K562 (cell line): Measurements from ENCODE around the gene CHMP4B.

Experiments used
- EP300 ChIP-seq: IDR thresholded peaks from 2 replicates; pipeline ENCODE4 v1.6.1; 2012; ENCODE audit warnings: low read length, improper control_type of control experiment
- MTF1 ChIP-seq: fragments of 250-450 bp; sonication (Bioruptor Pico); IDR thresholded peaks from 2 replicates; pipeline ENCODE4 v1.9.0; 2021; ENCODE audit warnings: moderate library complexity, mild to moderate bottlenecking, inconsistent platforms, borderline replicate concordance
- POLR2B ChIP-seq: fragments of 450-650 bp; IDR thresholded peaks from 2 replicates; pipeline ENCODE4 v1.6.1; 2018; ENCODE audit warnings: low read depth; ENCODE audit not compliant: partially characterized antibody
- USF2 ChIP-seq: sonication (generic); formaldehyde crosslinking; IDR thresholded peaks from 2 replicates; pipeline ENCODE4 v1.5.0; 2020; ENCODE audit warnings: missing genetic modification reagents
- ZNF274 ChIP-seq: IDR thresholded peaks from 2 replicates; pipeline ENCODE4 v1.6.1; 2011; ENCODE audit warnings: low read depth, mild to moderate bottlenecking, low read length, moderate library complexity, borderline replicate concordance
- ZNF655 ChIP-seq: fragments of 250-450 bp; sonication (Bioruptor Pico); IDR thresholded peaks from 2 replicates; pipeline ENCODE4 v1.5.0; 2021

- TF ChIP-seq MTF1 (CRISPR knock-in tag) (no peak), ZNF274 (no peak), POLR2B (no peak), EP300 (no peak), ZNF655 (no peak), USF2 (CRISPR knock-in tag) (no peak)
These were observed 15.2 kb downstream of the CHMP4B start for GRCh38 chr20:33826270-33826897.
